SH-SY5Y (cell line): ENCODE results near the gene SUN2.

Experiments
- GATA2 ChIP-seq: IDR thresholded peaks from 2 replicates; pipeline ENCODE4 v1.6.1; 2011; ENCODE audit warnings: mild to moderate bottlenecking, low read depth, low read length
- GATA3 ChIP-seq: IDR thresholded peaks from 2 replicates; pipeline ENCODE4 v1.6.1; 2011; ENCODE audit warnings: low read depth, mild to moderate bottlenecking, low read length, moderate library complexity

The SUN2 gene

GRCh38 chr22:38728871-38729796 lies 26.7 kb downstream of the SUN2 start:
- TF ChIP-seq GATA3 (no peak), GATA2 (no peak)

- TF ChIP-seq GATA2, result no peak
- TF ChIP-seq GATA3, result no peak
These were observed 28.0 kb downstream of the SUN2 start for GRCh38 chr22:38727530-38728451.

GRCh38 chr22:38727123-38727522 lies 28.7 kb downstream of the SUN2 start:
- no peak for TF ChIP-seq GATA2
- TF ChIP-seq GATA3, result no peak

- TF ChIP-seq GATA3 (no peak), GATA2 (no peak)
These were observed 29.7 kb downstream of the SUN2 start for GRCh38 chr22:38725900-38726655.

- TF ChIP-seq GATA3, result no peak
- no peak for TF ChIP-seq GATA2
These were observed 30.7 kb downstream of the SUN2 start for GRCh38 chr22:38724926-38725571.

GRCh38 chr22:38724176-38724575 lies 31.6 kb downstream of the SUN2 start:
- no peak for TF ChIP-seq GATA3
- no peak for TF ChIP-seq GATA2

- no peak for TF ChIP-seq GATA3
- TF ChIP-seq GATA2, result no peak
These were observed 34.2 kb downstream of the SUN2 start for GRCh38 chr22:38721551-38721950.

- no peak for TF ChIP-seq GATA3
- no peak for TF ChIP-seq GATA2
These were observed 35.4 kb downstream of the SUN2 start for GRCh38 chr22:38720350-38720749.

- TF ChIP-seq GATA2, result no peak
- TF ChIP-seq GATA3, result no peak
These were observed 36.6 kb downstream of the SUN2 start for GRCh38 chr22:38719196-38719595.

GRCh38 chr22:38718414-38718813 lies 37.4 kb downstream of the SUN2 start:
- no peak for TF ChIP-seq GATA3
- TF ChIP-seq GATA2, result no peak

- TF ChIP-seq GATA3 (no peak), GATA2 (no peak)
These were observed 38.6 kb downstream of the SUN2 start for GRCh38 chr22:38717244-38717643.

- no peak for TF ChIP-seq GATA2
- no peak for TF ChIP-seq GATA3
These were observed 39.0 kb downstream of the SUN2 start for GRCh38 chr22:38716826-38717225.

- TF ChIP-seq GATA2 (no peak), GATA3 (no peak)
These were observed 39.5 kb downstream of the SUN2 start for GRCh38 chr22:38716271-38716670.

GRCh38 chr22:38715852-38716251 lies 39.9 kb downstream of the SUN2 start:
- no peak for TF ChIP-seq GATA2
- no peak for TF ChIP-seq GATA3
